Heart left ventricle (tissue), 16 donors: Measurements from ENCODE around the gene LDOC1. TPM values are rescaled to one million over a fixed set of nuclear protein-coding genes. Genes with fewer than 3 reads are reported as not detected.

ENCODE experiments used
- ATAC-seq, 4 donors: fragments of 200-7000 bp; cut with Tn5 transposase; one replicate each; pipeline ENCODE4 v1.9.1; 2020 to 2022; ENCODE audit warnings: moderate library complexity in 4 of 4, mild to moderate bottlenecking in 3 of 4, moderate number of reproducible peaks in 1 of 4
- DNase-seq, 5 donors: peaks; one replicate each; pipeline ENCODE4 v3.0.0-alpha.2; 2020
- H3K27ac ChIP-seq, 12 donors: fragments of 200-600 bp; sonication (generic) in 4 of 12; one replicate each; pipeline versions ENCODE4 v1.5.0 to v1.8.0; 2016 to 2022; ENCODE audit warnings: mild to moderate bottlenecking in 2 of 12
- H3K27me3 ChIP-seq, 9 donors: fragments of 200-600 bp; sonication (generic) in 2 of 9; one replicate each; pipeline versions ENCODE4 v1.5.1 to v1.8.0; 2016 to 2022; ENCODE audit warnings: mild to moderate bottlenecking in 3 of 9
- H3K36me3 ChIP-seq, 9 donors: fragments of 200-600 bp; sonication (generic) in 2 of 9; one replicate each; pipeline versions ENCODE4 v1.5.0 to v1.8.0; 2018 to 2022; ENCODE audit warnings: mild to moderate bottlenecking in 2 of 9
- H3K4me1 ChIP-seq, 12 donors: fragments of 200-600 bp; sonication (generic) in 4 of 12; one replicate each; pipeline versions ENCODE4 v1.5.0 to v1.8.0; 2016 to 2022; ENCODE audit warnings: mild to moderate bottlenecking in 3 of 12
- H3K4me3 ChIP-seq, 12 donors: fragments of 200-600 bp; sonication (generic) in 4 of 12; one replicate each; pipeline versions ENCODE4 v1.5.0 to v1.8.0; 2017 to 2022; ENCODE audit warnings: mild to moderate bottlenecking in 9 of 12, moderate library complexity in 4 of 12
- H3K9me3 ChIP-seq, 12 donors: fragments of 200-600 bp; sonication (generic) in 4 of 12; one replicate each; pipeline versions ENCODE4 v1.5.0 to v1.8.0; 2016 to 2022; ENCODE audit warnings: mild to moderate bottlenecking in 1 of 12
- CTCF ChIP-seq, 12 donors: fragments of 200-600 bp; sonication (generic) in 4 of 12; IDR thresholded peaks; one replicate each; pipeline versions ENCODE4 v1.5.0 to v1.8.0; 2018 to 2022; ENCODE audit warnings: antibody characterized with exemption in 12 of 12, mild to moderate bottlenecking in 5 of 12
- POLR2A ChIP-seq, 2 donors: fragments of 450-650 bp; IDR thresholded peaks; one replicate each; pipeline ENCODE4 v1.6.1; 2017; ENCODE audit warnings: antibody characterized with exemption in 2 of 2, mild to moderate bottlenecking in 2 of 2, moderate library complexity in 2 of 2
- WGBS, 4 donors: extraction: QIAGEN DNeasy Blood & Tissue Kit in 2 of 4; methylation state at CpG; one replicate each; pipeline versions ENCODE4 v1.1.5 to v1.1.7; 2013 to 2018; 5-methylcytosine and 5-hydroxymethylcytosine counted together
- intact Hi-C, 10 donors: fragments of 100-400 bp; cut with DNase I; formaldehyde crosslinking; loops; one replicate each; pipeline versions ENCODE4 v1.11.1 to v1.14.2; 2022
- polyA plus RNA-seq, 2 donors: library from polyadenylated mRNA; stranded (reverse); fragments of 200-250 nt; gene quantifications; one replicate each; pipeline ENCODE4 v1.2.3, GENCODE V29; 2013
- total RNA-seq, 9 donors: library from RNA; depleted of rRNA in 2 of 9; stranded (reverse); fragments of >200 nt in 2 of 9; fragmentation: NEBNext Ultra II Directional in 3 of 9; extraction: Animal tissue kit (Norgen Biotek cat#: 25700) in 3 of 9; gene quantifications; one replicate each; pipeline versions ENCODE4 v1.1.0 to v1.2.4, GENCODE V29; 2016 to 2023
- donor health status: ischemic (EF 13 %, LVEDD 7.1; RV severe dilation, severe dysfunction).
- donor health status: healthy with polysubstance abuse.
- donor health status: DM: no; HTN: yes; CAD: no.
- donor health status: DM: no; HTN: no; CAD: no.
- donor health status: ischemic (EF 25% LVEDD 6.9; RV normal size, moderate dysfunction).
- donor health status: ischemic (EF 25% LVEDD 5.7; RV mildly dilated, moderate dysfunction).
- donor health status: healthy.
- donor health status: DM: yes; HTN: yes; CAD: no.
- donor health status: ischemic (EF 35%, LVEDD 5.7; RV mildly dilated, moderate dysfunction).
- donor health status: nonischemic (EF 11% LVEDD 7.7; RV severe dilation, severe dysfunction).
- donor health status: DM: yes; HTN: yes; CAD: no.
- donor health status: PGD.
- donor health status: ischemic (EF 29% LVEDD 5.4; RV normal size, mild dysfunction).
- donor health status: nonischemic (EF 23%, LVEDD 6.1; RV moderate dilation, normal function).

The LDOC1 gene
- total and polyA plus RNA-seq, 11 donors = 1.3 to 7.1 (median 2.8) TPM

- Histone ChIP-seq H3K27ac (no peak overlapping the region), H3K4me1 (no peaks in the 10 kb centered on the region), H3K9me3 (no peaks in the 10 kb centered on the region), H3K27me3 (no peaks in the 10 kb centered on the region), H3K36me3 (no peaks in the 10 kb centered on the region), H3K4me3 (no peak overlapping the region)
- TF ChIP-seq CTCF (IDR thresholded peaks at IDR 0.05) (no peak), POLR2A (IDR thresholded peaks at IDR 0.05) (no peak)
- ATAC-seq = no peak
- 65 to 85% (median 75%) methylated on average over 8 of the region's 8 CpGs for WGBS, 4 donors
- intact Hi-C loops = no loop called here
- no peak for DNase-seq
Measured at GRCh38 chrX:141133272-141133671, 43.7 kb downstream of the LDOC1 start.

- TF ChIP-seq CTCF (IDR thresholded peaks at IDR 0.05) (no peak), POLR2A (IDR thresholded peaks at IDR 0.05) (no peak)
- DNase-seq (no peak), ATAC-seq (no peak)
- Histone ChIP-seq H3K27me3 (peaks cover 0 to 6% (median 0%) of the 10 kb centered on the region in 9 donors), H3K36me3 (no peaks in the 10 kb centered on the region), H3K9me3 (no peaks in the 10 kb centered on the region), H3K27ac (no peak overlapping the region), H3K4me1 (no peaks in the 10 kb centered on the region), H3K4me3 (no peak overlapping the region)
- intact Hi-C loops = no loop called here
- 61 to 82% (median 73%) methylated on average over 2 of the region's 2 CpGs for WGBS, 4 donors
Measured at GRCh38 chrX:141127146-141127545, 49.8 kb downstream of the LDOC1 start.

Other genes starting within 250 kb of the LDOC1 start
- not detected for gene SPANXB1, start 174.5 kb downstream of the LDOC1 start, total RNA-seq
- gene SPANXB1, start 174.5 kb downstream of the LDOC1 start, polyA plus RNA-seq = not detected
- not detected for gene SPANXC, start 65.4 kb upstream of the LDOC1 start, total RNA-seq
- not detected for gene SPANXC, start 65.4 kb upstream of the LDOC1 start, polyA plus RNA-seq